GM13976 (cell line): Measurements from ENCODE around the gene KRT86.
"Not testable (repeated sequence)": the region's sequence is repeated elsewhere in the genome, so short reads cannot be mapped to it uniquely, and the experiment has no call there.

Experiments used
- DNase-seq: peaks from one replicate; pipeline ENCODE4 v3.0.0; 2012; ENCODE audit warnings: low spot score
- in situ Hi-C: fragments of 300-500 bp; cut with MboI; formaldehyde crosslinking; loops from one replicate; pipeline ENCODE4 v1.12.0; 2022; ENCODE audit warnings: low sequenced_read_pairs, mixed read lengths, inconsistent platforms; ENCODE audit not compliant: unreplicated experiment
- TF ChIP-seq, protein P1 (sequence below): IDR thresholded peaks from 2 replicates; pipeline ENCODE4 v1.5.1; 2012; ENCODE audit warnings: borderline replicate concordance, mild to moderate bottlenecking; ENCODE audit not compliant: insufficient read depth; ENCODE audit errors: extremely low read depth, missing control alignments, control extremely low read depth

The KRT86 gene

DNA sequence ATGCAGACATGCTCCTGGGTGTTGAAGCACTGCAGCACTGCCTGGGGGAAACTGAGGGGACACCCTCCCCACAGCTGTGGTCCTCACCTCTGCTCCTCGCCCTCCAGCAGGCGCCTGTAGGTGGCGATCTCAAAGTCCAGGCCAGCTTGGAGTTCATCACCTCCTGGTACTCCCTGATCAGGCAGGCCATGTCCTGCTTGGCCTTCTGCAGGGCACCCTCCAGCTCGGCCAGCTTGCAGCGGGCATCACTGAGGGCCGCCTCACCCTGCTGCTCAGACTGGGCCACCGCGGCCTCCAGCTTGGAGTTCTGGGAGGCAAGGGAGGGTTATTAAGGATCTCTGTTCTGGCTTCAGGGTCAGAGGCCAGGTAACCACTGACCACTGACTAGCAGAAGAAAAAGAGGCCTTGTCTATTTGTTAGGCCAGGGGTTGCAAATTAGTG is 22.2 kb upstream of the KRT86 start:
- DNase-seq, in situ Hi-C loops: not testable (repeated sequence)
- TF ChIP-seq, protein P1, sequence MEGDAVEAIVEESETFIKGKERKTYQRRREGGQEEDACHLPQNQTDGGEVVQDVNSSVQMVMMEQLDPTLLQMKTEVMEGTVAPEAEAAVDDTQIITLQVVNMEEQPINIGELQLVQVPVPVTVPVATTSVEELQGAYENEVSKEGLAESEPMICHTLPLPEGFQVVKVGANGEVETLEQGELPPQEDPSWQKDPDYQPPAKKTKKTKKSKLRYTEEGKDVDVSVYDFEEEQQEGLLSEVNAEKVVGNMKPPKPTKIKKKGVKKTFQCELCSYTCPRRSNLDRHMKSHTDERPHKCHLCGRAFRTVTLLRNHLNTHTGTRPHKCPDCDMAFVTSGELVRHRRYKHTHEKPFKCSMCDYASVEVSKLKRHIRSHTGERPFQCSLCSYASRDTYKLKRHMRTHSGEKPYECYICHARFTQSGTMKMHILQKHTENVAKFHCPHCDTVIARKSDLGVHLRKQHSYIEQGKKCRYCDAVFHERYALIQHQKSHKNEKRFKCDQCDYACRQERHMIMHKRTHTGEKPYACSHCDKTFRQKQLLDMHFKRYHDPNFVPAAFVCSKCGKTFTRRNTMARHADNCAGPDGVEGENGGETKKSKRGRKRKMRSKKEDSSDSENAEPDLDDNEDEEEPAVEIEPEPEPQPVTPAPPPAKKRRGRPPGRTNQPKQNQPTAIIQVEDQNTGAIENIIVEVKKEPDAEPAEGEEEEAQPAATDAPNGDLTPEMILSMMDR, result peak; percentile 7

DNA sequence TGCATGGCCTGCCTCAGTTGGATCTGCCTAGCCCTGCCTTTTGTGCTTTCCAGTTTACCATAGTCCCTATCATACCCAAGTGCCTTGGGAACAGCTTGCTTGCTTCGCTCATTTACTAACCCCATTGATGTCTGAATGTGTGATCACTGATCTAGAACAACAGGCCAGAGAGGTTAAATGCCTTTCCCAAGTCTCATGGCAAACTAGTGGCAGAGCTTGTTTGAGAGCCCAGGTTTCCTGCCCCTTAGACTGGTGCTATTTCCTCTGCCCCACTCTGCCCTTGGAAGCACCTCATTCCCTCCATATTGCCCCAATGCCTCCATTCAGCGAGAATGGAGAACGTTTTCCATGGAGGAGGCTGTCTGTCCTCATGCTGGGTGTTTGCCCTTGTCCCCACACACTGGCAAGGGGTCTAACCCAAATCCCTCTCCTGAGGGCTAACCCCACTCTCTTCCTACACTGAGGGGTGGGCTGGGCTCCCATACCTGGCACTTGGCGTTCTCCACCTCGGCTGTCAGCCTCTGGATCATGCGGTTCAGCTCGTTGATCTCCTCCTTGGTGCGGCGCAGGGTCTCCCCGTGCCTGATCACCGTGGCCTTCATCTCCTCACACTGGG is 21.6 kb upstream of the KRT86 start:
- DNase-seq, result no peak
- in situ Hi-C loops, result no loop called here
- TF ChIP-seq, protein P1, result no peak

- DNase-seq, result no peak
- TF ChIP-seq, protein P1, result no peak
- in situ Hi-C loops, result no loop called here
Observed at GRCh38 chr12:52253391-52254179, 20.9 kb upstream of the KRT86 start.

GRCh38 chr12:52254180-52254964 is 20.1 kb upstream of the KRT86 start:
- TF ChIP-seq, protein P1, result no peak
- in situ Hi-C loops, result no loop called here
- no peak for DNase-seq

DNA sequence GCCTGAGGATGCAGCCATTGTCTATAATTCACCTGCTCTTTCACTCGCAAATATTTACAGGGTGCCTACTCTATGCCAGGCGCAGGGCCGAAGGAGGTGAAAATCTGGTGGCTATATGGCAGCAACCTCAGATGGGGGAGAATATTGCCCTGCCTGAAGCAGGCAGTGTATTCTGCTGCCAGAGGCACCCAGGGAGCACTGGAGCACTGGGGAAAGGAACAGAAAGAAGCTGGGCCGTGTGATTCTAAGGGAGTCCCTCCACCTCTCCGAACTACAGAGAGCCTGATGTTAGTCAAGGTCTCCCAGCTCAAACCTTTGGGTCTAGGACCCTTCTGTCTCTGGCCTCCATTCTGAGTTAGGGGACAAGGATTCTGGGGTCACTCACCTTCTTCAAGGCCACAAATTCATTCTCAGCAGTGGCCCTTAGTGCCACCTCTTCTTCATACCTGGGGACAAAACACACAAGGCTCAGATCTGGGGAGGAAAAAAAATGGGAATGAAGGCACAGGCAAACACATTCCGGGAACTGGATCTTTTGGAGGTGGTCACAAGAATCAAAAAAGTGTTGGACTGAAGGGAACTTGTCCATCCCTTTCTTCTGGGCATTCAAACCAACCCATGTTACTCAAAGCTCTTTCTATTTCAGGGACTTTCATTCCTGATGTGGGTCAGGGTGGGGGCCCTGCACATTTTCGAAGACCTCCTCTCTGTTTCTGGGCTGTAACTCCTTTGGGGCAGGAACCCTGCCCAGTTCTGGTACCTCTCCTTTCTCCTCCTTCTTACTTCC is 19.3 kb upstream of the KRT86 start:
- TF ChIP-seq, protein P1, result no peak
- in situ Hi-C loops, result no loop called here
- DNase-seq, result no peak
